HG03520 (cell line): ENCODE results near the gene MYOG.

Source experiments
- ATAC-seq: cut with Tn5 transposase; IDR thresholded peaks from one replicate; pipeline ENCODE4 v1.9.1; 2021; ENCODE audit warnings: mild to moderate bottlenecking, moderate library complexity; ENCODE audit not compliant: unreplicated experiment

MYOG gene

DNA sequence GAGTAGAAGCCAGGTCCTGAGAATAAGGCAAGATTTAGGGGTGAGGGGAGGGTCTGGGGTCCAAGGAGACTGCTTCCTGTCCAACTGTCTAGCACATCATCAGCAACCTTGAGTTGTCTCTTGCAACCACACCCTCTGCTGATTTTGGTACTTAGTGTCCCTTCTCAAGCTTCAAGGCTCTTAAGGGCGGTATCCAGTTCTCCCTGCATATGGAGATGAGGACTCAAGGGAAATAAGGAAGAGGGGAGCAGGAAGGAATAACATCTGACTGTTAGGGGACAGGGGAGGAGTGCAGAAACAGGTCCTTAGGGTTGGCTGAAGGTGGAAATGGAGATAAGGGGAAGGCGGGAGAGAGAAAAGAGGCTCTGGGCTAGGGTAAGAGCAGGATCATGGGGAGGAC is 12.3 kb downstream of the MYOG start:
- no peak for ATAC-seq

- no peak for ATAC-seq
Observed at GRCh38 chr1:203072911-203073310, 12.9 kb downstream of the MYOG start.

- ATAC-seq = no peak
Observed at GRCh38 chr1:203072002-203072602, 13.7 kb downstream of the MYOG start.

- no peak for ATAC-seq
Observed at GRCh38 chr1:203069030-203069747, 16.6 kb downstream of the MYOG start.

DNA sequence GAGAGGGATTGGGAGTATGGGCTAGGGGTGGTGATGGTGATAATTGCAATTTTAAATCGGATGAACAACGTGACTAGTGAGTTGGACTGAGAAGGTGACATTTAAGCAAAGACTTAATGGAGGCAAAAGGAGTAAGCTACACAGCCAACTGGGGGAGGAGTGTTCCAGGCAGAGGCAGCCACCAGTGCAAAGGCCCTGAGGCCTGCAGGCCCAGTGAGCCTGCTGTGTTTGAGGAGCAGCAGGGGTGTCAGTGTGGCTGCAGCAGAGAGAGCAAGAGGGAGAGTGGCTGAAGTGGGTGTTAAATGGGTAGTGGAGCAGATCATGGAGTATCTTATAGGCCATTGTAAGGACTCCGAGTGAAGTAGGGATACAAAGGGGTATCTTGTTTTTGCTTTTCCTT is 18.8 kb downstream of the MYOG start:
- no peak for ATAC-seq

GRCh38 chr1:203065986-203066385 is 19.8 kb downstream of the MYOG start:
- no peak for ATAC-seq

- ATAC-seq = no peak
Observed at GRCh38 chr1:203065191-203065590, 20.6 kb downstream of the MYOG start.

DNA sequence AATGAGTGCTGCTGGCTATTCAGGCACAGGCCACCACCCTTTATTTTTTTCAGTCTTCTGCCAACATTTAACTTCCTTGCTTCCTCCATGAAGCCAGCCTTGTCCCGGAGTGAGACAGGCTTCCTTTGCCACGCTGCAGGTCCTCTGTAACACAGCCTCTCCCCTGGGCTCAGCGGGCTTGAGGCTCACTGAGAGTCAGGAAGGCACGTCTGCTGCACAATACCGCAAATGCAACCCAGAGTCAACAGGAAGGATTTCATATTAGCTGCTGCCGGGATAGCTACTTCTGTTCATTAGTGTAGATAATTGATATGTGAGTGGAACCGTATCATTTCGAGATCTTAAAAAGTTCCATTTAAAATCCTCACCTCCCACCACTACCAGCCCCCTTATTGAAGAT is 22.5 kb downstream of the MYOG start:
- ATAC-seq = no peak

GRCh38 chr1:203060115-203060514 is 25.7 kb downstream of the MYOG start:
- ATAC-seq = no peak

DNA sequence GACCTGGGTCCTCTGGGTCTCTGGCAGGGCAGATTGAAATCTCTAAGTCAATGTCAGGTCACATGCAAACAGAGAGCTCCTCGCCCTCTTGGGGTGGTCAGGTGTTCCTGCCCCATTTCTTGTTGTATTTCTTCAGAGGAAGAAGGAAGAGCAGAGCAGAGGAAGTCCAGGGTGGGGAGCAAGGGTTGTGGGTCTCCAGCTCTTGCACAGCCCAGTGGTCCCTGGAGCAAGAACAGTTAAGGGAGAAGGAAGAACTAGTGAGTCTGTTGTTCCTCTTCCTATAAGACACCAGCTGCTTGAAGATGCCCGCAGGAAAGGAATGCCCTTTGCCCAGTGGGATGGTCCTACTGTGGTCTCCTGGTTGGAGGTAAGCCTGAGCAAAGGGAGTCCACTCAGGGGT is 26.3 kb downstream of the MYOG start:
- no peak for ATAC-seq

DNA sequence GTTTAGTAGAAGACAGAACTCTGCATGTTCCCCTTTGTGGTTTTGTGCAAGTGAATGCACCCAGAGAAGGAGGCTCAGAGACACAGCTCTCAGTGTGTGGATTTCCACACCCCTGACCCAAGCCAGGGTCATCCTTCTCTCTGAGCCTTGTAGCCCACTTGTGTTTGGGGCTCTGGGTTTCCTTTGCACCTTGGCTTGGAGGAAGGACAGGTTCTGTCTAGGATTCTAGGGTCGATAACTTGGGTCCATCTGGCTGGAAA is 27.2 kb downstream of the MYOG start:
- ATAC-seq = no peak

- no peak for ATAC-seq
Observed at GRCh38 chr1:203057911-203058675, 27.7 kb downstream of the MYOG start.

GRCh38 chr1:203056516-203056915 is 29.3 kb downstream of the MYOG start:
- ATAC-seq = no peak

DNA sequence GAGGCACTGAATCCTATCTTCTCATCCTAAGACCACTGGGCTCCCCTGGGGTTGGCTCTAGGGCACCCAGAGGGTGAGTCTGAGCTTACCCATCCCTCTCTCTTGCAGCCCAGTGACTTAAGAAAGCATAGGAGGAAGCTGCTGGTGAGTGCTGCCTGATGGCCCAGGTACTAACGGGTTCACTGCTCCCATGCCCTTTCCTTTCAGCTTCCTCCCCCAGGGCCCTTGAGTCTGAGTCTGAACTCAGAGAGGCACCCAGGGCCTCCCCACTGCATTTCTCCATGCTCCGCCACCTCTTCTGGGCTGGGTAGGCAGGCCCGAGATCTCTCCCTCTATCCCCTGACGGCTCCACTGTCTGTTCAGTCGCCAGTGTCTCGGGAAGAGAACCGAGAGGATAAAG is 29.8 kb downstream of the MYOG start:
- no peak for ATAC-seq

- no peak for ATAC-seq
Observed at GRCh38 chr1:203055161-203055799, 30.5 kb downstream of the MYOG start.

DNA sequence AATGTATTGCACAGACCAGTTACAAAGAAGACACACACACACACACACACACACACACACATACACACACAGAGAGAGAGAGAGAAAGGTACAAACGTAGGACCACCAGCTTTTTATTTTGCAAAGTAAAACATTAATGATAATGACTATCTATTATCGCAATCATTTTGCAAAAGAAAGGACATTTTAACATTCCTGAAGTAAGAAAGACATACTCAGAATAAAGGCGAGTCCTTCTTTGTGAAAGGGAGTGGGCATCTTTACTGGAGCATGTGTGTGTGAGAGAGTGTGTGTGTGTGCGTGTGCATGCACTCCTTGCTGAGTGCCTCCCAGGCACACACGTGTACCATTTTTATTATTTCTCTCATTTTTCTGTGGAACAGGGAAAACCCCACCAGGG is 31.2 kb downstream of the MYOG start:
- ATAC-seq = no peak

GRCh38 chr1:203054184-203054583 is 31.6 kb downstream of the MYOG start:
- ATAC-seq = no peak

GRCh38 chr1:203052601-203053000 is 33.2 kb downstream of the MYOG start:
- ATAC-seq = no peak

- ATAC-seq = no peak
Observed at GRCh38 chr1:203051841-203052324, 33.9 kb downstream of the MYOG start.

DNA sequence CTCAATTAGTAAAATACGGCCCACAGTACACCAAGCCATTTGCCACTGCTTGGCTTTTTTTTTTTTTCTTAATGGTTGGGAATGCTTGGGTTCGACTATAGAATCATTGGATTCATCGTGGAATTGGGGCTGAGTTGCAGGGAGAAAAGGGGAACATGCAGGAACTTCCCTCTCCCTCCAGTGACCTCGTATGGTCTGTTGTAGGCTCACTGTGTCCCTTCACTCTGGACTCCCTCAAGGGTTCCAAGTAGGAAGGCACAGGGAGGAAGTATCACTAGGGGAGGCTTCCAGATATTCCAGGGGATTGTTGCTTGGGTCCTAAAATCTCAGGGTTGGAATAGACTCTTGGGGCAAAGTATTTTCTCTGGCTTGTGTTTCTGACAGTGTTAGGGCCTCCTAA is 35.0 kb downstream of the MYOG start:
- ATAC-seq = no peak

GRCh38 chr1:203049576-203050180 is 36.1 kb downstream of the MYOG start:
- ATAC-seq = no peak
